HTR-8/SVneo (cell line): ENCODE measurements around the gene P4HB.

Experiments
- DNase-seq: peaks from one replicate; pipeline ENCODE4 v3.0.0; 2011; ENCODE audit warnings: low spot score, mixed read lengths; ENCODE audit not compliant: insufficient read length
- FAIRE-seq: peaks from 2 replicates; lab custom pipeline; 2011; peaks lifted over from hg19 to GRCh38; lab: Jason Lieb, UNC

Gene P4HB

DNA sequence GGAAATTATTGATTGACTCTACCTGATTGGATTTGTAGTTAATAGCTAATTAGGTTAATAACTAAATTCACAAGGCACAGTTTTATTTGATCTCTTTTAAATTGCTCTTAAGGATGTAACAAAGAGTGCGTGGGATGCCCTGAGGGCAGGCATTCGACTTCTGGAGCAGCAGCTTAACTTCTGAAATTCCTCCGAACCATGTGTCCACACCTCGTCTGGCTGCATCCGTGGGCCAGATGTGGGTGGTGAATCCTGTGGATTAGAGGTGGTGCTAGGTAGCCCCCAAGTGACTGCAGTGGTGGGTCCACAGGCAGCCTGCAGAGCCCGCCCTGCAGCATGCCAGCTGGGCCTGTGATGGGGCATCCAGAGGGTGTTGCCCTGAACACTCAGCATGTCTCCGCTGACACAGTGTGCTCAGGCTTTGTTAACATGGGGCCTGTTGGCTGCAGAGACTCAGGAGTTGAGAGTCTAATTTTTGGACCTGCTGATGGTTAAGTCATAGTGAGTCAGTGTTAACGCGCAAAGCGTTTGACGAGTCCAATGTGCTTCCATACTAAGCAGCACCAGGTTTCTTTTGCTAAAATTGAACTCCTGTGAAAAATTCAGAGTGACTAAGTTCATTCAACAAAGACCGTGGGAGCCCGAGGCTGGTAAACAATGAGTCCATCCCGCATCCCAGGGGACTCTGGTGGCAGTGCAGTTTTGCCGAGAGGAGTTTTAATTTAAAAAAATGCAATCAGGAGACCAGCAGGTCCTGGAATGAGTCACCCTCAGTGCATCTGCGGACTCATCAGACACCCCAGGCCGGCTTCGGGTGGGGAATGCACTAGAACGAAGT, 37.9 kb upstream of the P4HB start:
- DNase-seq, result no peak
- FAIRE-seq, result peak; percentile 72

DNA sequence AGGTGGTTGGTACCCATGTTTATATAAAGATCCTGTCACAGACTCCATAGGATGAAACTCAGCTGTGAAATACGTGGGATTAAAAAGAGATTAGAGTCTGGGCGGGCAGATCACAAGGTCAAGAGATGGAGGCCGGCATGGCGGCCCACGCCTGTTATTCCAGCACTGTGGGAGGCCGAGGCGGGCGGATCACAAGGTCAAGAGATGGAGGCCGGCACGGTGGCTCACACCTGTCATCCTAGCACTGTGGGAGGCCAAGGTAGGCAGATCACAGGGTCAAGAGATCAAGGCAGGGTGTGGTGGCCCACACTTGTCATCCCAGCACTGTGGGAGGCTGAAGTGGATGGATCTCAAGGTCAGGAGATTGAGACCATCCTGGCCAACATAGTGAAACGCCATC, 35.1 kb upstream of the P4HB start:
- no peak for FAIRE-seq

DNA sequence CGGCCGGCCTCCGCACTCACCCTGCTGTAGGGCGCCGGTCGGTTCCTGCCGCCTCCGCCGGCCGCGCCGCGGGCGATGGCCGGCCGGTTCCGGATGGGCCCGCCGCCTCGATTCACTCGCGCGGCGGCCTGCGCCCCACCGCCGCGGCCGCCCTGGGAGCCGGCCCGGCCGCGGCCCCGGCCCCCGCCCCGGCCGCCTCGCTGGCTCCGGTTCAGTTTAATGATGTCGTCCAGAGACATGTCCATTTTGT, 30.9 kb upstream of the P4HB start:
- FAIRE-seq (no peak), DNase-seq (no peak)

More for the DNA sequence above, 35.1 kb upstream of the P4HB start:
- DNase-seq, result no peak

DNA sequence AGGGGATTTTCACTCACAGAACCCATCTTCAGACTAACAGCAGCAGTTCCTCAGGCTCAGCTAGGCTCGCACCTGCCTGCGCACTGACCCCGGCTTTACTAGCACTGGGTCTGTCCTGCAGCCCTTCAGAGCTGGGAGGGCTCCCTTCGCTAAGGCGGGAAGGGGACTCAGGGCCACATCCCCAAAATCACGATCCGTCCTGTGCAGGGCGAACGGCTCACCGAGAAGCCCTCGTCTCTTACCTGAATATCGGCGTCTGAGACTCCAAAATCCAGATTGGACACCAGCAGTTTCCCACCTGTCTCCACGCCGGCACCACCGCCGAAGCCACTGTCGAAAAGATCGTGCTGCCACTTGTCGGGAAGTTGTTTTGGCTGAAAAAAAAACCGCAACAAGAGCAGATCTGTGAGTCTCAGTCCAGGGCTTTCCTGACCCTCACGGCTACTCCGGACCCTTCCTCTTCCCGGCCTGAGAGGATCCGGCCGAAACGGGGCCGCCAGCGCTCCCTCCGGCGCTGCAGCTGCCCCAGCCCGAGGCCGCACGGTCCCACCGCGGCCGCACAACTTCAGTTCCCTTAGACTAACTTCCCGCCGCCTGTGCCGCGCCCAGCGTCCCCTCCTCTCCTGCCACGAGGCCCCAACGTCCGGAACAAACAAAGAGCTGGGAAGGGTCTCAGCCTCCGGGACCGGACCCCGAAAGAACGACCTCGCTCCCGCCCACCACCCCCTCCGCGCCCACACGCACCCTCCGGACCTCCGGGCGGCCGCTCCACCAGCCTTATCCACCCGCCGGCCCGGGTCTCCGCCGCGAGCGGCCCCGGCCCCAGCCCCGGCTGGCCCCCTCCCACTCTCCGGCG, 30.3 kb upstream of the P4HB start:
- FAIRE-seq, result no peak
- DNase-seq, result no peak

GRCh38 chr17:81889602-81890001, 29.3 kb upstream of the P4HB start:
- no peak for FAIRE-seq
- DNase-seq, result no peak

DNA sequence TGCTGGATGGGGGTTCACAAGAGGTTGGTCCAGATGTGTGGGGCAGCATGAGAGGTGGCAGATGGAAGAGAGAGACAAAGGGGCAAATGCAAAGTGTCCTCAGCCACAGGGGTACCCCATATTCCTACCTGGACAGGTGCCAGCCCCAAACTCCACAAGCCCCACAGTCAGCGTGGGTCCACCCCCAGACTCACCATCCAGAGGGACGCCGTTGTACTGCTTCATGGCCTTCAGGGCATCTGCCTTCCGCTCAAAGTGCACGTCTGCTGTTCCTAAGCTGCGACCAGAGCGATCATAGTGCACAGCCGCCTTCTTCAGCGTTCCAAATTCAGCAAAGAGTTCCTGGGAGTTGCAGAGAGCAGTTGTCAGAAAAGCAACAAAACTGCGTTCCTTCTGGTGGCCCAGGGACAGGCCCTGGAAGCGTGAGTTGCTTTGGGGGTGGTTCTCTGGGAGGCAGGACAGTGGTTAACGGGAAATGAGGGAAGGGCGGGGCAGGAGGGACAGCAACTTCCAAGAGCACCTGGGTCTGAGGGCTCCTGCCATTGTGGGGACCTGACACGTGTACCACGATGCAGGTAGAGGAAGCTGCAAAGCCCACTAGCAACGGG, 28.8 kb upstream of the P4HB start:
- DNase-seq (no peak), FAIRE-seq (no peak)

DNA sequence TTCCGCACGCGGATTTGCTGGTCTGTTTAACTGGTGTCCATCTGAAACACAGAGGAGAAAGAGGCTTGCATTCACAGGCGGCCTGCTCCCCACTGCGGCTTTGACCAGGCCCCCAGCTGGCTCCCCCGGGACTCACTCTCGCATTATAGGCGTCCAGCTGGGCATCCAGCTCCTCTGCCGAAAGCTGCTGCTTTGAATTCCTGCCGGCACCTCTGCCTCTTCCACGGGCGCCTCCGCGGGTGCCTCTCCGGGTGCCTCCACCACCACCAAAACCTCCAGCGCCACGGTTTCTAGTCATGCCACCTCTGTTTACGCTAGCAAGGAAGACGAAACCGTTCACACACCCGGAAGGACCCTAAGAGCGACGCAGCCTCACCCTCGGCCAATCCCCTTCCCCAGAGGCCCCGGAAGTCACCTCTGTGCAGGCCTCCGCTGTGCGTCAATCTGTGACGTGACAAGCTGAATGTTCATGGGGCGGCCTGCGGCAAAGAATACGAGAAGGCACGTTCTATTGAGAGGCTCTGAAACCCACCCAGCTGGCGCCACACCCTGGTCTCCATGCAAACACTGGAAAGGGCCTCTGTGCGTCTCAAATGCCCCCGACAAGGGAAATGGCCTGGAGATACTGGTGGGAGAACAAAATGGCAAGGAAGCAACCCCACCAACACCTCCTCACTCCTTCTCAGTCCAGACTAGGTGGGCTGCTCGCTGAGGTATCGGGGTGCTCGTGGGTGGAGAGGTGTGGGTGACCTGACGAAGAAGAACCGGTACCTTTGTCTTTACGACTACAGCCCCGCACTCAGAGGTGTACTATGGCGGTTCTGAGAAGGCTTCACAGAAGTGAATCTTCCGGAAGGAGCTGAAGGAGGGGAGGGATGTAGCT, 28.0 kb upstream of the P4HB start:
- FAIRE-seq (no peak), DNase-seq (no peak)

GRCh38 chr17:81885869-81886548, 25.7 kb upstream of the P4HB start:
- no peak for DNase-seq
- FAIRE-seq, result no peak

DNA sequence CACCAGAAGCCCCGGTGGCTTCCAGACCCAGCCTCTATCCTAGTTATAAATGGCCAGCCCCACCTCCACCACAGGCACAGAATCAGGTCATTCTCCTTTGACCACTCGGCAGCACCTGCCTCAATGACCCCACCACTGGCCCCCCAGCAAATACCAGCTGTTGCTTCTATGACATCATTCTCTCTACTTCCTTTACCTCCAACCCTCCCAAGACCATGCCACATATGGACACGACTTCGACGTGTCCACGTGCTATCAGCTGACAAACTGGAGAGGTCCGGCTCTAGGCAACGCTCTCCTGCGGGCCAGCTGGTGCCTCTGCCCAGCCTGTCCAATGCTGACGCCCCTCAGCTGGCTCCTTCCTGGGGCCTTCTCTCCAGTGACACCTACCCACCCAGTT, 25.1 kb upstream of the P4HB start:
- DNase-seq (no peak), FAIRE-seq (no peak)

- FAIRE-seq, result no peak
- DNase-seq, result no peak
Measured at GRCh38 chr17:81884968-81885367, 24.6 kb upstream of the P4HB start.

- DNase-seq (no peak), FAIRE-seq (no peak)
Measured at GRCh38 chr17:81884520-81884919, 24.2 kb upstream of the P4HB start.

DNA sequence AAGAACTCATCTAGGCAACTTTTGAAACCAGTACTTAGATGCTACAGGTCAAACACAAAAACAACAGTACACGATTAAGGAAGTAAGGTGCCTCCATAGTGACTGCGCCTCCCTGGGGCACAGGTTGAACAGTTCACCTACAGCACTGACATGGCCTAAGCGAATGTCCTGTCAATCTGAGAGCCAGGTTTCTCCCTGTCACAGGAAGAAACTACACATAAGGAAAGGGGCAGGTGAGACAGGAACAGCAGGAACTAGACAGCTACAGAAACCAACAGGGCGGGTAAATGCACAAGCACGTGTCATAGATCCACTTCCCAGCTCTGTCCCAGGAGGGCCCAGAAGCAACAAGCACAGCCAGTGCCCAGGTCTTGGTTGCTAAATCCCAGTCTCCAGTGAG, 18.8 kb upstream of the P4HB start:
- FAIRE-seq (no peak), DNase-seq (no peak)

- no peak for DNase-seq
- FAIRE-seq, result no peak
Measured at GRCh38 chr17:81878294-81878693, 18.0 kb upstream of the P4HB start.

GRCh38 chr17:81877569-81877968, 17.2 kb upstream of the P4HB start:
- no peak for DNase-seq
- no peak for FAIRE-seq

DNA sequence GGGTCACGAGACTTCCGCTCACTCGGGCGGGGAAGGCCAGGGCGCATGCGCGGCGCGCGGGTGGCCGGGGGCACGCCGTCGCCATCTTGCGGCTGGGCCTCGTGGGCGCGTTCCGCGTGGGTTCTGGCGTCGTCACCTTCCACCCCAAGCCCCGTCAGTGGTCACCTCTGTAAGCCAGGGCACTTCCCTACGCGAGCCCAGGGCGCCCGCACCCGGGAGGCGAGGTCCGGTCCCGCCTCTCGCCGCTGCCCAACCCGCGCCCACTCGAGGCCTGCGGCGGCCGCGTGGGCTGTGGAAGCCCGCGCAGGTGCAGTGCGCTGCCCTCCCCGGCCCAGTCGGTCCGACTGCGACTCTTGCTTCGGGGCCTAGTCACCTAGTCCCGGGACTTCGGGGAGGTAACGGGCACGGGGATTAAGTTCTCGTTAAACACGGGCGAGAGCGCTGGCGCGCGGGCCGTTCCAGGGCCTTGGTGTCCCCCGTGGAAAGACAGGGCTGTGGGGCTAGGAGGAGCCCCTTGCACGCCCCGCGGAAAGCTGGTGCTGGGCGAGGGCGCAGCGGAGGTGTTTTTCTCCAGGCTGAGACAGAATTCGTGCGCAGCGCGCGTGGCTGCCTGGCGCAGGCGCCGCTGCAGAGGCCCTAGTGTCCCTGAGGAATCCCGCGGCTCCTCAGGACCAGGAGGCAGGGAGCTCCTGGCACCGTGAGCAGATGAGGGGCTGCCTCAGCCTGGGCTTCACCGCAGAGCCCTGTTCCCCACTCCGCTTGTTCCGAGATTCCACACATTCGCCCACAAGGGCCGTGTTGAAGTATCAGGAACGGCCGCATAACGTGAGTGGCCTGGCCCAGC, 11.3 kb upstream of the P4HB start:
- FAIRE-seq (no peak), DNase-seq (peak; percentile 94)

- no peak for DNase-seq
- FAIRE-seq, result peak; percentile 46
Measured at GRCh38 chr17:81870981-81871386, 10.6 kb upstream of the P4HB start, which contains the start of gene ARHGDIA. Gene ARHGDIA, minus strand, starts transcription at chr17:81871337. Its CDS starts 1,407 bp downstream, at chr17:81869930.

- FAIRE-seq, result no peak
- DNase-seq, result no peak
Measured at GRCh38 chr17:81870131-81870980, 10.0 kb upstream of the P4HB start.
